Dedifferentiated amniotic fluid mesenchymal stem cell (primary cell): ENCODE data around the gene CFL1.

Source experiments
- DNase-seq: peaks from one replicate; pipeline ENCODE4 v3.0.0-alpha.2; 2016; ENCODE audit errors: extremely low spot score

Gene CFL1

GRCh38 chr11:65887723-65888162 lies 29.8 kb upstream of the CFL1 start:
- no peak for DNase-seq

- no peak for DNase-seq
Measured at GRCh38 chr11:65886826-65887722, 29.1 kb upstream of the CFL1 start.

GRCh38 chr11:65885808-65886536 lies 28.0 kb upstream of the CFL1 start:
- no peak for DNase-seq

- DNase-seq = no peak
Measured at GRCh38 chr11:65885231-65885630, 27.3 kb upstream of the CFL1 start.

- no peak for DNase-seq
Measured at GRCh38 chr11:65884716-65885092, 26.7 kb upstream of the CFL1 start.

- no peak for DNase-seq
Measured at GRCh38 chr11:65883786-65884715, 26.1 kb upstream of the CFL1 start.

- DNase-seq = no peak
Measured at GRCh38 chr11:65883058-65883761, 25.2 kb upstream of the CFL1 start.

GRCh38 chr11:65882120-65883057 lies 24.4 kb upstream of the CFL1 start:
- no peak for DNase-seq

GRCh38 chr11:65880844-65881421 lies 23.0 kb upstream of the CFL1 start:
- DNase-seq = no peak

GRCh38 chr11:65880027-65880426 lies 22.0 kb upstream of the CFL1 start:
- DNase-seq = no peak

GRCh38 chr11:65879617-65880016 lies 21.6 kb upstream of the CFL1 start, which contains the start of gene CTSW:
Gene CTSW, plus strand, starts transcription at chr11:65879837. Its CDS starts 18 bp downstream, at chr11:65879855.
- DNase-seq = no peak

- peak; percentile 92 for DNase-seq
Measured at GRCh38 chr11:65873318-65874156, 15.6 kb upstream of the CFL1 start.

- DNase-seq = no peak
Measured at GRCh38 chr11:65872586-65873317, 14.8 kb upstream of the CFL1 start, which contains the start of gene EFEMP2. Gene EFEMP2, minus strand, starts transcription at chr11:65872800. Its CDS starts 446 bp downstream, at chr11:65872354.

GRCh38 chr11:65871811-65872548 lies 14.0 kb upstream of the CFL1 start:
- no peak for DNase-seq

- DNase-seq = no peak
Measured at GRCh38 chr11:65870706-65871681, 13.0 kb upstream of the CFL1 start.

GRCh38 chr11:65870307-65870658 lies 12.3 kb upstream of the CFL1 start:
- no peak for DNase-seq
